ENCODE results near the gene GLRA2.

The GLRA2 gene

DNA sequence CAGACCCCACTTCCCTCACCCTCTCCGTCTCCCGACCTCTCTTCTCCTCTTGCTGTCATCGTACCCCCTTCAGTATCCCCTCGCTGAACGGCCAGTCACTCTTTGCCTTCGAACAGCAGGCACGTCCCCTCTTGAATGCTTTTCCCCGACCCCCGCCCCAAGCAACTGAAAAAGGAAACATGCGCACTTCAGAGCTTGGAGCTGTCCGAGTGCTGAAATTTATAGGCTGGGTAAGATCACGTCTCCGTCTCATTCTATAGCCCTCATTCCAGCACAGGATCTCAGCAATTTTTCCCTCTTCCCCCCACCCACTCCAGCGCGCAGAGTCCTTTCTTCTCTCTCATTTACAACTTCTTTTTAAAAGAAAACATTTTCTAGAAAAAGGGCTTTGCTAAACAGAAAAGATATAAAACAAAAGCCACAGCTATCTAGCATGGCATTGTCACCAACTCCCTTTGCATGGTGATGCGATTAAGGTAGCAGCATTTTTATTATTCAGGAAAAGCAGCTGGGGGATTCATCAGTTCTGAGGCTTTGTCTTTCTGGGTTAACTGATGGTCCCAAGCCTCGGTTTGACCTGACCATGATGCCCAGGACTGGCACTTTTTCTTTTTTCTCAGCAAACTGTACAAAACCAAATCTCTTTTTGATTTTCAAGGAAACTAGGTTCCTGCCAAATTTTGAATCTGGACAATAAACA lies at the start of gene GLRA2:
Gene GLRA2, plus strand, starts transcription at position 247 of the 700 bp plus-strand sequence. CDS start 522 bp downstream, outside the sequence.
- Mint-ChIP-seq H3K4me3 (no peak within 1 kb of the TSS), H3K4me1 (ENCODE audit: low read depth) (peaks cover 1% of the 10 kb centered on the region), H3K9me3 (no peaks in the 10 kb centered on the region), H3K36me3 (ENCODE audit: low read depth) (no peaks in the 10 kb centered on the region), H3K27ac (no peak within 1 kb of the TSS), H3K27me3 (ENCODE audit: low read depth) (peaks cover 3% of the 10 kb centered on the region)
- no peak for DNase-seq (ENCODE audit: low spot score)

DNA sequence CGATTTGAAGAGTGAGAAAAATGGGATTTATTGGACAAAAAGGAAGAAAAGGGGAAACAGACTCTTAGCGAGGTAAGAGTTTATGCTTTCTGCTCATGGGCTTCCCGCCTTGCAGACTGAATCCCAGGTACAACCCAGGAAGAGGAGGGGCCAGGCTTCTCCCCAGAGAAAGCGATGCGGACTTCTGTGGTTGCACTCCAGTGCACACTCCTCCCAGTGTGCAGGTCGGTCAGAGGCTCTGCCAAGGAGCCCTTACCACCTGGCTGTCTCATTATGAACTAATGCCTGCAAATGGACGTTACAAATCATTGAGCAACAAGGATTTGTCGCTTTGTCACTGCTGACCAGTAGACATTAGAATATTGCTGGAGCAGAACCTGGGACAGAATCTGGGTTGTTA lies 39.9 kb upstream of the GLRA2 start:
- DNase-seq (ENCODE audit: low spot score) = no peak
- H3K4me3 Mint-ChIP-seq = no peak overlapping the region
- no peaks in the 10 kb centered on the region for H3K4me1 Mint-ChIP-seq (ENCODE audit: low read depth)
- H3K36me3 Mint-ChIP-seq (ENCODE audit: low read depth) = no peaks in the 10 kb centered on the region
- H3K9me3 Mint-ChIP-seq = no peaks in the 10 kb centered on the region
- H3K27ac Mint-ChIP-seq = no peak overlapping the region
- H3K27me3 Mint-ChIP-seq (ENCODE audit: low read depth) = no peaks in the 10 kb centered on the region

DNA sequence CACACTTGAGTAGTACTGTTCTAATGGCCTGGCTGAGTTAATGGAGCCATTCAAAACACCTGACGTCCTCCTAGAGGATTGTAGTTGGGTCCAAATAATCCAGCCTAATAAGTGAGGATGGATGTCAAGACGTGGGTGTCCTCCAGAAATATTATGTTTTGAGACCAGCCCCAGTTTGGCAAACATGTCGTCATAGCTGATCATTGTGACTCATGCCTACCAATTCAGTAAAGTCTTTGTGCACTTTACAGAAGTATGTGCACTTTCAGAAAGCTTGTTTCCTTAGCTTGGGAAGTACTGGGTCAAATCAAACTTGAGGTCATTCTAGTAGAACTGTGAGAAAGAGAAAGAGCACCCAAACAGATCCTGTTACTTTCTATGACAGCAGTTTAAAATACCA lies 37.6 kb upstream of the GLRA2 start:
- Mint-ChIP-seq H3K9me3 (no peaks in the 10 kb centered on the region), H3K27me3 (ENCODE audit: low read depth) (no peaks in the 10 kb centered on the region), H3K36me3 (ENCODE audit: low read depth) (no peaks in the 10 kb centered on the region), H3K4me1 (ENCODE audit: low read depth) (no peaks in the 10 kb centered on the region), H3K27ac (no peak overlapping the region), H3K4me3 (no peak overlapping the region)
- DNase-seq (ENCODE audit: low spot score) = no peak

DNA sequence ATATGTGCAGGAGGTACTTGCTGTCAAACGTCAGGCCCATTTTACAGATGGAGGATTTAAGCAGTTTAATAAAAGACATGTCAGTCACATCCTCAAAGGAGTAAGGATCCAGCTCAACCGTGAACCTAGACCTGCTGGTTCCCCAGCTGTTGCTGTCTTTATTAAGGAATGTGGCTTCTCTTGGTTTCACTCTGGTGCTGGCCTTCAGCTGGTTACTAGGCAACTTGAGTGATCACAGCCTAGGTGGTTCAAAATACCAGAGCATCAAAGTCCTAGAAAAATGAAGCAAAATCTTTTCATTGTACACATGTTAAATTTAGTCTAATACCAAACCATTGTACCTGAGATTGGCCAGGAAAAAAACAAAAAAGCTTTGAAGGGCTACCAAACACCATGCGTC lies 32.7 kb upstream of the GLRA2 start:
- Mint-ChIP-seq H3K36me3 (ENCODE audit: low read depth) (no peaks in the 10 kb centered on the region), H3K4me3 (peak overlapping the region; percentile 78), H3K27me3 (ENCODE audit: low read depth) (no peaks in the 10 kb centered on the region), H3K27ac (peak overlapping the region; percentile 85), H3K4me1 (ENCODE audit: low read depth) (peaks cover 11% of the 10 kb centered on the region), H3K9me3 (no peaks in the 10 kb centered on the region)
- DNase-seq (ENCODE audit: low spot score) = no peak

DNA sequence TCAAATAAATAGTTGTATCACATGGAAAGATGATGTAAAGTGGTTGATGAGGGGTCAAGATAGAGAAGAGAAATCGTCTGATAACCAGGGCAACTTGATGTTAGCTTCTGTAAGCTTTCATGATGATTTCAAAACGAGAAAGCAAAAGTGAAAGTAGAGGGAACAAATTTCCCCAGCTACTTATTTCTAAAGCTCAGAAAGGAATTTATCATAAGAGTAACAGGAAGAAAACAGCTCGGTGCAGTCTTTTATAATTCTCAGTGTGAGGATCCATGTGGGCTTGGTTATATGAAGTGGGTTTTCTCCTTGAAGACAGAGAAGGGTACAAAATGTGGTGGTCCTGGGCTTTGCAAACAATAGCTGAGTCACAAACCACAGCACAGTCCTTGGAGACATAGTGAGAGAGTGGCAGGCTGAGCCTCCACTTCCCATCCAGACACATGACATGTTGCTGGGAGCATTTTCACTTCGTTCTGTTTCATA lies 32.1 kb upstream of the GLRA2 start:
- no peaks in the 10 kb centered on the region for H3K27me3 Mint-ChIP-seq (ENCODE audit: low read depth)
- peak overlapping the region; percentile 85 for H3K27ac Mint-ChIP-seq
- peak overlapping the region; percentile 78 for H3K4me3 Mint-ChIP-seq
- DNase-seq (ENCODE audit: low spot score) = peak; percentile 10
- H3K9me3 Mint-ChIP-seq = no peaks in the 10 kb centered on the region
- no peaks in the 10 kb centered on the region for H3K36me3 Mint-ChIP-seq (ENCODE audit: low read depth)
- H3K4me1 Mint-ChIP-seq (ENCODE audit: low read depth) = peaks cover 11% of the 10 kb centered on the region

DNA sequence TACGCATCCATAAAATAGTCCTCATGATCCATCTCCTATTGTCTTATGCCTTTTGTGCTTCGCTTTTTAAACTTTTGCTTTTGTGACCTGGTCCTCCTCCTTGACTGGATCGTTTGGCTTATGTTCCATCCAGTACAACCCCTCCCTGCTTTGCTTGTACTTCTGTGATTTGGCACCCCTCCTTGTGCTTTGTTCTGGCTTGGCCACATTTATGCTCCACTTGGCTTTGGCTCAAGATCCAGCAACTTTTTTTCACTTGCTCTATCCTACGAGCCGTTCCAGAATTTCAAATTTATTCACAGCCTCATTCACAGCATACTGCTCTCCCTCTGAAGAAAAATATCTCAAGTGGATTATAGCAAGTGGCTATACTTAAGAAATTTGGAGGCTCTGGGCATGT lies 28.0 kb upstream of the GLRA2 start:
- no peaks in the 10 kb centered on the region for H3K9me3 Mint-ChIP-seq
- no peaks in the 10 kb centered on the region for H3K27me3 Mint-ChIP-seq (ENCODE audit: low read depth)
- H3K27ac Mint-ChIP-seq = no peak overlapping the region
- DNase-seq (ENCODE audit: low spot score) = no peak
- no peaks in the 10 kb centered on the region for H3K36me3 Mint-ChIP-seq (ENCODE audit: low read depth)
- H3K4me1 Mint-ChIP-seq (ENCODE audit: low read depth) = peaks cover 11% of the 10 kb centered on the region
- no peak overlapping the region for H3K4me3 Mint-ChIP-seq

DNA sequence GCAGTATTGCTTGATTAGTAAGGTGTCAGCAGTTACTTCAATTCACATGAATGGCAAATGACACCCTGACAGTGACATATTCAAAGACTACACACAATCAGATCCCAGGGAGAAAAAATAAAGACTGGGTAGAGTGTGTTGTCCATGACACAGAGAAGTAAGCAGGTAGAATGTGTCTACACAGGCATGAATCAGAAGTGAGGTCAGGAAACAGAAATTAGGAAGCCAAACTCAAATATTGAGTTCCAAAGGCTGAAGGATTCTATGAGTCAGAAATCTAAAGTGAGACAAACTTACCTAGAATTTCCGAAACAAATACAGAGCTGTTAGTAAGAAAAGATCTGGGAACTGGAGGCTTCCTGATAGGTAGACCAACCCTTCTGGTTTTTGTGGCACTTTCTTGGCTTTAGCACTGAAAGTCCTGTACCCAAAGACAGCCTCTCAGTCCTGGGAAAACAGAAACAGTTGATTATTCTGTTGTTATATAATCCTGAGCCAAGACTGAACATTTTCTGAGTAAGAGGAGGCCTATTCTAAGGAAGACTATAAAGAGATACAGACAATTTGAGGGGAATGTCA lies 24.3 kb upstream of the GLRA2 start:
- Mint-ChIP-seq H3K9me3 (no peaks in the 10 kb centered on the region), H3K27ac (no peak overlapping the region), H3K4me1 (ENCODE audit: low read depth) (no peaks in the 10 kb centered on the region), H3K36me3 (ENCODE audit: low read depth) (no peaks in the 10 kb centered on the region), H3K27me3 (ENCODE audit: low read depth) (no peaks in the 10 kb centered on the region), H3K4me3 (no peak overlapping the region)
- DNase-seq (ENCODE audit: low spot score) = no peak

DNA sequence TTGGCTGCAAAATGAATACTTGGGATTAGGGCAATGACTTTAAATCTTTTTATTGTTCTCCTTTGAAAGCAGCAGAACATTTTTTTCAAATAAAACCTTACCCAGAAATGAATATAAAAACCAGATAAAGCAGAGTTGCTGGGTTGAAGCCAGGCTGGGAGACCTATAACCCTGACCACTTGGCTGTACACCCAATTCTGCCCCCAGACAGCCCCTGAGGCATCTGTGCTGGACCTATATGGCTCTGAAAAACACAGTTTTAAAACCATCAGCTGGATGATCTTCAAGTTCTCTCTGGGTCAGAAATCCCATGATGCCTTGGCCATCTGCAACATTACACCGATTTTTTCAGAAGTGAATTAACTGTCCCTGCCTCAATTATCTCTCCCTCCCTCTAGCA lies 23.7 kb upstream of the GLRA2 start:
- no peak for DNase-seq (ENCODE audit: low spot score)
- H3K4me3 Mint-ChIP-seq = no peak overlapping the region
- H3K9me3 Mint-ChIP-seq = no peaks in the 10 kb centered on the region
- H3K4me1 Mint-ChIP-seq (ENCODE audit: low read depth) = no peaks in the 10 kb centered on the region
- H3K27ac Mint-ChIP-seq = no peak overlapping the region
- no peaks in the 10 kb centered on the region for H3K27me3 Mint-ChIP-seq (ENCODE audit: low read depth)
- H3K36me3 Mint-ChIP-seq (ENCODE audit: low read depth) = no peaks in the 10 kb centered on the region

DNA sequence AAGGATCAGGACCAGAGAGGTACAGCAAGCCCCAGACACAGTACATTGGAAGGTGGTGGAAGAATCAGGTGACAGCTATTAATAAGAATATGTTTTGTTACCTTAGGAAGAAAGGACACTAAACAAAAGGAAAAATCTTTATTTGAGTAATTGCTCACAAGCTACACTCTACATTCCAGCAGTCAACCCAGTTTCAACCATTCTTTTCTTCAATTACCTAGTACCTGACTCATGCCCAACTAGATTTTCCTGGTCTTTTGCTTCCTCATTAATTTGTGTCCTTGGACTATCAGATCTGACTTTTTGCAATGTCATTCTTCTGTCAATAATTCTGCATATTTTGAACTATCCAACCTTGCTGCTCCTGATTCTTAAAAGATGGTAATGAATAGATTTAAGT lies 22.5 kb upstream of the GLRA2 start:
- DNase-seq (ENCODE audit: low spot score) = no peak
- Mint-ChIP-seq H3K4me3 (no peak overlapping the region), H3K36me3 (ENCODE audit: low read depth) (no peaks in the 10 kb centered on the region), H3K27me3 (ENCODE audit: low read depth) (no peaks in the 10 kb centered on the region), H3K27ac (no peak overlapping the region), H3K9me3 (no peaks in the 10 kb centered on the region), H3K4me1 (ENCODE audit: low read depth) (no peaks in the 10 kb centered on the region)

DNA sequence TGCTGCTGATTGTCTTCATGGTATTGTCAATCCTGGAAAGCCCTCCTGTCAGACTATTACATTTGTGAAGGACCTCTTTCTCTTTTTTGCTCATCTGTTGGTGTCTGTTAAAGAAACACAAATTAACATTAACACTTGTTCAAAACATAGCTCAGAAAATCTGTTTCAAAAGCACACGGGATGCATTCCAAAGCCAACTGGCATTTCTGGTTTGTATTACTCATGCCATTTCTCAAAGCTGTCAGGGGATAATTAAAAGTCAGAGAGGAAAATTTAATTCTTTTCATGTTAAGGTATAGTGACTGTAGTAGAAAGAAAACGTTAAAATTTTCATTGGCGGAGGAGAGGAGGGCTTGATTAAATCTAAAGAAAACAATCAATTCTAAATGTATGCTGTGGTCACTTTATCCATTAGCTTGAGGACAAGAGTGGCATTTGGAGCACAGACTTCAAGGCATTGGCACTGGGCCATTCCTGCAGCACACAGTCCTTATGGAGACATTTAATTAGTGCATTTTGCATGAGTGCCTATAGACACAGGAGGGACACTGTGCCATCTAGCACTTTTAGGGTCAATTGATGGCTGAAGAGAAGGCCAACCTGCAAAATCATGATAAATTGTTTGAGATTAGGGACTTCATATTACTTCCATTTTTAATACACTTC lies 21.2 kb upstream of the GLRA2 start:
- H3K27me3 Mint-ChIP-seq (ENCODE audit: low read depth) = no peaks in the 10 kb centered on the region
- no peaks in the 10 kb centered on the region for H3K9me3 Mint-ChIP-seq
- H3K36me3 Mint-ChIP-seq (ENCODE audit: low read depth) = no peaks in the 10 kb centered on the region
- no peaks in the 10 kb centered on the region for H3K4me1 Mint-ChIP-seq (ENCODE audit: low read depth)
- DNase-seq (ENCODE audit: low spot score) = no peak
- H3K4me3 Mint-ChIP-seq = no peak overlapping the region
- no peak overlapping the region for H3K27ac Mint-ChIP-seq

DNA sequence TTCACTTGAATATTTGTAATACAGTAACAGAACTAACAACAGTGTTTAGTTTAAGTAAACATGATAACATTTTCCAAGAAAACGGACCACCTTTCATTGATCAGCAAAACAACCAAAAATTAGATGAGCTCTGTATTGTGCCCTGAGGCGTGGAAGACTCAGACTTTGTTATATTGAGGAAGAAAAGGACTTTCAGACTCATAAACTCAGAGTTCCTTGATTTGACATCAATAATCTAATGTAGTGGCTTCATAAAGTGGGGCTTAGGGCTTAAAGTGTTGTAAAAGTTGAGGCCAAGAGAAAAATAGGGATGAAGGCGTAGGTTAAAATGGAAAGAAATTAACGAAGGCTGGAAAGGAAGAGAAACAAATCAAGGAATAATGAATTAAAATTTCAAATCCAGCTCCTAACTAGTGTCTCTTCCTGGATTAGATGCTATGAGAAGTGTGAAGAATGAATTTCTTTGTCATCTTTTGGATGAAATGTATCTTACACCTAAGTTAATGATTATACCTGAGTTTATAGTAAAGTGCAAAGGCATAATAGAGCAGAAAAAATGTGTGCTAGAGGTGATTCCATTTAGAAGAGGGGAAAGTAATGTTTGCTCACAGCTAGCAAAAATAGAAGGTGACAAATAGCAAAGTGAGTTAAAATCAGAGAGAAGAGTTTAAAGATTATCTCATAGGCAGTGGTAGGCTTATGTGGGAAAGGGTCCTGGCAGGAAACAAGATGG lies 19.8 kb upstream of the GLRA2 start:
- Mint-ChIP-seq H3K27ac (no peak overlapping the region), H3K9me3 (no peaks in the 10 kb centered on the region), H3K4me3 (no peak overlapping the region), H3K36me3 (ENCODE audit: low read depth) (no peaks in the 10 kb centered on the region), H3K27me3 (ENCODE audit: low read depth) (no peaks in the 10 kb centered on the region), H3K4me1 (ENCODE audit: low read depth) (no peaks in the 10 kb centered on the region)
- DNase-seq (ENCODE audit: low spot score) = no peak

DNA sequence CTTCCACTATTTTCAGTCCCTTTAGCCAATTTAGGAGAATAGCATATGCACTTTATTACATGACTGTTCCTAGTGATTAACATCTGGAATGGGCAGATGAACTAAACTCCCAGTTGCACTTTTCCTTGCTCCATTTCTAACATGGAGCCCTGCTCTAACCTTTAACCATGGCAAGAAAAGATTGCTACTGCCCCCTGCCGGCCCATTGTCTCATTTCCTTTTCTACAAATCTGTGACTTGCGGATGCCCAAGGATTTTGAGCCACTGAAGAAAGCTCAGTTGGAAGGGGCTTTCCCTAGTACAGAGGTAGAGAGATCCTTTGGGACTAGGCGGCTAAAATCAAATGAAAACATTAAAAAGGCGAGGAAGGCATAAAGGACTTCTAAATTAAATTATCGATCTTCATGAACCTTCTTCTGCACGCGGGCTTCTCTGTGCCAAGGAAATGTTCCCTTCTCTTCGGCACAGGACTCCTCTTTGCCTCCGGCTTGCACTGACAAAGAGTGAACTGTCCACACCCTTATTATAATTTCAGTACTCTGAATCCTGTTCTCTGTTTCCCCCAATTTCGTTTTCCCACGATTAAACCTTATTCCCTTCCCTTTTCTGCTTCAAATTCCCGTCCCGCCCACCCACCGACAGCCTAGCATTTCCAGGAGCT lies 577 bp upstream of the GLRA2 start:
- Mint-ChIP-seq H3K36me3 (ENCODE audit: low read depth) (no peaks in the 10 kb centered on the region), H3K4me1 (ENCODE audit: low read depth) (peaks cover 1% of the 10 kb centered on the region), H3K4me3 (no peak overlapping the region), H3K9me3 (no peaks in the 10 kb centered on the region), H3K27ac (no peak overlapping the region), H3K27me3 (ENCODE audit: low read depth) (peaks cover 3% of the 10 kb centered on the region)
- DNase-seq (ENCODE audit: low spot score) = peak; percentile 17

DNA sequence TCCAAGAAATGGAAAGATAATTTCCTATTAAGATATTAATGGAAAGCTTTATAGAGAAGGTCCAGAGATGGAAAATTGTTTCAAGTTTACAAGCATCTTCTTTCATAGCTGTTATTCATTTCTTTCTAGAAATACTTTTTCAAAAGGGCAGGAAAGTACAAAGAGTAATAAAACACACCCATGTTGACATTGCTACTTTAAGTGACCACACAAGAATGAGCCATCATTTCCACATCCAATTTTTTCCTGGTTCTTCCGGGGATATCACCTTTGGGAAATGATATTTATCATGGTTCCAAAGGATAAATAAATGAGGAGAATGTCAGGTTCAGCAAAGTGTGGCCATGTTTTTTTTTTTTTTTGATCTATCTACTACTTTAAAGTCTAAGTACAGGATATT lies 4.5 kb downstream of the GLRA2 start:
- Mint-ChIP-seq H3K27me3 (ENCODE audit: low read depth) (peaks cover 3% of the 10 kb centered on the region), H3K36me3 (ENCODE audit: low read depth) (no peaks in the 10 kb centered on the region), H3K4me1 (ENCODE audit: low read depth) (peaks cover 1% of the 10 kb centered on the region), H3K27ac (no peak overlapping the region), H3K9me3 (no peaks in the 10 kb centered on the region), H3K4me3 (no peak overlapping the region)
- no peak for DNase-seq (ENCODE audit: low spot score)
